OCI-LY7 (cell line): ENCODE measurements around the gene CCDC57.

Source experiments
- CTCF ChIP-seq: fragments of 200-600 bp; sonication (generic); conservative IDR thresholded peaks from 2 replicates; pipeline ENCODE4 v1.5.1; 2014; ENCODE audit warnings: mild to moderate bottlenecking, antibody characterized with exemption, low read length, moderate library complexity, mixed read lengths
- EZH2phosphoT487 ChIP-seq: fragments of 200-600 bp; sonication (generic); IDR thresholded peaks from 2 replicates; pipeline ENCODE4 v1.6.1; 2018; ENCODE audit warnings: low read depth, borderline replicate concordance, mild to moderate bottlenecking, mixed run types, antibody characterized with exemption, low read length, moderate library complexity, mixed read lengths

- no peak for TF ChIP-seq CTCF
- no peak for TF ChIP-seq EZH2phosphoT487
These were observed 3.9 kb upstream of the CCDC57 start for GRCh38 chr17:82216301-82217119.
